Heart right ventricle (tissue), 16 donors: Measurements from ENCODE around the gene MAST3. TPM values are rescaled to one million over a fixed set of nuclear protein-coding genes. Genes with fewer than 3 reads are reported as not detected.
"Not testable (repeated sequence)": the region's sequence is repeated elsewhere in the genome, so short reads cannot be mapped to it uniquely, and the experiment has no call there.

Experiments used
- ATAC-seq, 8 donors: fragments of 200-7000 bp; cut with Tn5 transposase; one replicate each; pipeline ENCODE4 v1.9.1; 2020; ENCODE audit warnings: mild to moderate bottlenecking in 8 of 8, moderate library complexity in 8 of 8, moderate number of reproducible peaks in 1 of 8
- DNase-seq, 2 donors: peaks; one replicate each; pipeline ENCODE4 v3.0.0-alpha.2; 2020
- H3K27ac ChIP-seq, 10 donors: fragments of 200-600 bp; sonication (generic) in 2 of 10; one replicate each; pipeline versions ENCODE4 v1.5.0 to v1.8.0; 2020 to 2022; ENCODE audit warnings: mild to moderate bottlenecking in 3 of 10
- H3K27me3 ChIP-seq, 7 donors: fragments of 200-600 bp; one replicate each; pipeline ENCODE4 v1.8.0; 2021 to 2022; ENCODE audit warnings: mild to moderate bottlenecking in 2 of 7
- H3K36me3 ChIP-seq, 9 donors: fragments of 200-600 bp; sonication (generic) in 1 of 9; one replicate each; pipeline versions ENCODE4 v1.5.0 to v1.8.0; 2020 to 2022; ENCODE audit warnings: mild to moderate bottlenecking in 2 of 9
- H3K4me1 ChIP-seq, 9 donors: fragments of 200-600 bp; sonication (generic) in 1 of 9; one replicate each; pipeline versions ENCODE4 v1.5.0 to v1.8.0; 2020 to 2022; ENCODE audit warnings: mild to moderate bottlenecking in 4 of 9
- H3K4me3 ChIP-seq, 10 donors: fragments of 200-600 bp; sonication (generic) in 2 of 10; one replicate each; pipeline versions ENCODE4 v1.5.0 to v1.8.0; 2020 to 2022; ENCODE audit warnings: mild to moderate bottlenecking in 7 of 10, moderate library complexity in 2 of 10
- H3K9me3 ChIP-seq, 11 donors: fragments of 200-600 bp in 10 of 11; sonication (generic) in 2 of 11; one replicate each; pipeline versions ENCODE4 v1.5.0 to v1.8.0; 2013 to 2022; ENCODE audit warnings: mild to moderate bottlenecking in 2 of 11, control low read depth in 1 of 11, moderate library complexity in 1 of 11
- CTCF ChIP-seq, 9 donors: fragments of 200-600 bp; sonication (generic) in 2 of 9; IDR thresholded peaks; one replicate each; pipeline versions ENCODE4 v1.5.0 to v1.8.0; 2021 to 2022; ENCODE audit warnings: antibody characterized with exemption in 9 of 9, mild to moderate bottlenecking in 5 of 9, moderate library complexity in 1 of 9
- WGBS, 2 donors: extraction: QIAGEN DNeasy Blood & Tissue Kit; methylation state at CpG; one replicate each; pipeline ENCODE4 v1.1.7; 2013; ENCODE audit warnings: inconsistent platforms in 1 of 2; 5-methylcytosine and 5-hydroxymethylcytosine counted together
- intact Hi-C, 10 donors: fragments of 100-400 bp; cut with DNase I; formaldehyde crosslinking; loops; one replicate each; pipeline versions ENCODE4 v1.11.1 to v1.14.2; 2022
- polyA plus RNA-seq, 2 donors: library from polyadenylated mRNA; stranded (reverse); fragments of 200-250 nt; gene quantifications; one replicate each; pipeline ENCODE4 v1.2.3, GENCODE V29; 2013
- total RNA-seq, 10 donors: library from RNA; stranded (reverse); fragmentation: NEBNext Ultra II Directional in 3 of 10; extraction: Animal tissue kit (Norgen Biotek cat#: 25700) in 3 of 10; gene quantifications; one replicate each; pipeline versions ENCODE4 v1.2.1 to v1.2.4, GENCODE V29; 2021 to 2023
- donor health status: Arrhythmogenic right ventricular cardiomyopathy.
- donor health status: ischemic (EF 13 %, LVEDD 7.1; RV severe dilation, severe dysfunction).
- donor health status: healthy with polysubstance abuse.
- donor health status: DM: no; HTN: yes; CAD: no.
- donor health status: DM: no; HTN: no; CAD: no.
- donor health status: ischemic (EF 25% LVEDD 6.9; RV normal size, moderate dysfunction).
- donor health status: ischemic (EF 25% LVEDD 5.7; RV mildly dilated, moderate dysfunction).
- donor health status: healthy.
- donor health status: DM: yes; HTN: yes; CAD: no.
- donor health status: Ischemic cardiomyopathy.
- donor health status: ischemic (EF 35%, LVEDD 5.7; RV mildly dilated, moderate dysfunction).
- donor health status: nonischemic (EF 11% LVEDD 7.7; RV severe dilation, severe dysfunction).
- donor health status: DM: yes; HTN: yes; CAD: no.
- donor health status: PGD.
- donor health status: ischemic (EF 29% LVEDD 5.4; RV normal size, mild dysfunction).
- donor health status: nonischemic (EF 23%, LVEDD 6.1; RV moderate dilation, normal function).

MAST3 gene
- total and polyA plus RNA-seq, 12 donors, result 1.5 to 6.4 (median 4.1) TPM

GRCh38 chr19:18156268-18156667 lies 58.7 kb downstream of the MAST3 start:
- DNase-seq, result no peak
- peaks cover 20 to 65% (median 51%) of the 10 kb centered on the region in 9 donors for H3K4me1 ChIP-seq
- H3K36me3 ChIP-seq, result peaks cover 0 to 13% (median 0%) of the 10 kb centered on the region in 9 donors
- H3K27ac ChIP-seq, result peak overlapping the region in 9 of 10 donors; percentile 56 to 90 (median 81)
- H3K9me3 ChIP-seq, result no peaks in the 10 kb centered on the region
- no peaks in the 10 kb centered on the region for H3K27me3 ChIP-seq
- intact Hi-C loops, result loop anchor here in 2 of 10 donors (5.0 kb wide), 2 partner anchors 34 to 39 kb away; no protein-coding TSS in a partner anchor
- TF ChIP-seq CTCF (IDR thresholded peaks at IDR 0.05), result no peak
- no peak for ATAC-seq
- no peak overlapping the region for H3K4me3 ChIP-seq
- WGBS, 2 donors, result 93 to 97% methylated on average over 5 of the region's 6 CpGs

GRCh38 chr19:18156841-18157464 lies 59.4 kb downstream of the MAST3 start:
- DNase-seq, result peak; percentile 90
- 24 to 28% methylated on average over 22 of the region's 22 CpGs for WGBS, 2 donors
- H3K27ac ChIP-seq, result peak overlapping the region in 9 of 10 donors; percentile 56 to 90 (median 81)
- H3K4me1 ChIP-seq, result peaks cover 26 to 66% (median 50%) of the 10 kb centered on the region in 9 donors
- intact Hi-C loops, result loop anchor here in 2 of 10 donors (5.0 kb wide), 2 partner anchors 35 to 40 kb away; no protein-coding TSS in a partner anchor
- H3K36me3 ChIP-seq, result peaks cover 0 to 16% (median 0%) of the 10 kb centered on the region in 9 donors
- ATAC-seq, result peak; percentile 8 to 60 (median 49)
- H3K9me3 ChIP-seq, result no peaks in the 10 kb centered on the region
- TF ChIP-seq CTCF (IDR thresholded peaks at IDR 0.05), result no peak
- H3K27me3 ChIP-seq, result no peaks in the 10 kb centered on the region
- peak overlapping the region in 1 of 10 donors; percentile 4 for H3K4me3 ChIP-seq

- H3K4me1 ChIP-seq, result peaks cover 27 to 65% (median 49%) of the 10 kb centered on the region in 9 donors
- H3K9me3 ChIP-seq, result no peaks in the 10 kb centered on the region
- 36 to 41% methylated on average over 18 of the region's 18 CpGs for WGBS, 2 donors
- H3K27me3 ChIP-seq, result no peaks in the 10 kb centered on the region
- H3K36me3 ChIP-seq, result peaks cover 0 to 21% (median 0%) of the 10 kb centered on the region in 9 donors
- peak overlapping the region in 1 of 10 donors; percentile 4 for H3K4me3 ChIP-seq
- ATAC-seq (no peak), DNase-seq (no peak)
- peak overlapping the region in 9 of 10 donors; percentile 56 to 90 (median 81) for H3K27ac ChIP-seq
- TF ChIP-seq CTCF (IDR thresholded peaks at IDR 0.05), result no peak
- intact Hi-C loops, result loop anchor here in 2 of 10 donors (5.0 kb wide), 2 partner anchors 35 to 40 kb away; no protein-coding TSS in a partner anchor
Measured at GRCh38 chr19:18157465-18158063, 60.0 kb downstream of the MAST3 start.

GRCh38 chr19:18158467-18158866 lies 60.9 kb downstream of the MAST3 start:
- intact Hi-C loops, result loop anchor here in 2 of 10 donors (5.0 kb wide), 2 partner anchors 36 to 41 kb away; no protein-coding TSS in a partner anchor
- H3K27ac ChIP-seq, result no peak overlapping the region
- ATAC-seq, result no peak
- H3K4me3 ChIP-seq, result no peak overlapping the region
- peaks cover 0 to 30% (median 6%) of the 10 kb centered on the region in 9 donors for H3K36me3 ChIP-seq
- H3K9me3 ChIP-seq, result no peaks in the 10 kb centered on the region
- H3K4me1 ChIP-seq, result peaks cover 27 to 63% (median 49%) of the 10 kb centered on the region in 9 donors
- 93 to 96% methylated on average over 4 of the region's 4 CpGs for WGBS, 2 donors
- TF ChIP-seq CTCF (IDR thresholded peaks at IDR 0.05), result no peak
- DNase-seq, result no peak
- no peaks in the 10 kb centered on the region for H3K27me3 ChIP-seq

- ATAC-seq, H3K27ac ChIP-seq, H3K4me3 ChIP-seq, H3K27me3 ChIP-seq, H3K9me3 ChIP-seq, DNase-seq: not testable (repeated sequence)
- Histone ChIP-seq H3K4me1 (peaks cover 24 to 56% (median 43%) of the 10 kb centered on the region in 9 donors), H3K36me3 (peaks cover 0 to 36% (median 6%) of the 10 kb centered on the region in 9 donors)
- intact Hi-C loops, result loop anchor here in 2 of 10 donors (5.0 kb wide), 2 partner anchors 37 to 42 kb away; no protein-coding TSS in a partner anchor
- WGBS, 2 donors, result 89 to 95% methylated on average over 6 of the region's 6 CpGs
Measured at GRCh38 chr19:18159059-18159616, 61.6 kb downstream of the MAST3 start.
